SK-N-SH treated with all-trans-retinoic acid at 6 μM for 48 hours (cell line): Measurements from ENCODE around the gene ERCC6L.

ENCODE experiments used
- ARNTL ChIP-seq: fragments of 450-650 bp; formaldehyde crosslinking; IDR thresholded peaks from 2 replicates; pipeline ENCODE4 v1.5.0; 2020; ENCODE audit warnings: low read depth, mild to moderate bottlenecking, moderate library complexity, borderline replicate concordance
- CSDC2 ChIP-seq: fragments of 250-450 bp; sonication (Bioruptor Pico); IDR thresholded peaks from 2 replicates; pipeline ENCODE4 v1.5.0; 2020; ENCODE audit warnings: mild to moderate bottlenecking, moderate library complexity
- ISL1 ChIP-seq: fragments of 250-450 bp; sonication (Bioruptor Pico); IDR thresholded peaks from 2 replicates; pipeline ENCODE4 v2.1.2; 2022; ENCODE audit warnings: mild to moderate bottlenecking, moderate library complexity
- PPARA ChIP-seq: fragments of 250-450 bp; sonication (Bioruptor Pico); IDR thresholded peaks from 2 replicates; pipeline ENCODE4 v1.5.0; 2020; ENCODE audit warnings: mild to moderate bottlenecking, borderline replicate concordance
- RARB ChIP-seq: fragments of 250-450 bp; sonication (Bioruptor Pico); IDR thresholded peaks from 2 replicates; pipeline ENCODE4 v1.8.0; 2021; ENCODE audit warnings: mild to moderate bottlenecking, moderate library complexity
- SNAI2 ChIP-seq: fragments of 250-450 bp; sonication (Bioruptor Pico); IDR thresholded peaks from 2 replicates; pipeline ENCODE4 v1.5.0; 2020; ENCODE audit warnings: mild to moderate bottlenecking, moderate library complexity
- ZFP3 ChIP-seq: fragments of 250-450 bp; sonication (Bioruptor Pico); IDR thresholded peaks from 2 replicates; pipeline ENCODE4 v1.5.0; 2020; ENCODE audit warnings: mild to moderate bottlenecking, moderate library complexity
- ZFP30 ChIP-seq: fragments of 450-650 bp; formaldehyde crosslinking; IDR thresholded peaks from 2 replicates; pipeline ENCODE4 v1.5.0; 2022; ENCODE audit warnings: mild to moderate bottlenecking, moderate library complexity
- ZNF70 ChIP-seq: fragments of 450-650 bp; formaldehyde crosslinking; IDR thresholded peaks from 2 replicates; pipeline ENCODE4 v1.5.0; 2020; ENCODE audit warnings: mild to moderate bottlenecking, moderate library complexity
- TF ChIP-seq, protein P1 (sequence below): fragments of 250-450 bp; sonication (Bioruptor Pico); IDR thresholded peaks from 2 replicates; pipeline ENCODE4 v1.8.0; 2021; ENCODE audit warnings: low read depth, mild to moderate bottlenecking, moderate library complexity, borderline replicate concordance
- TF ChIP-seq, protein P2 (sequence below): fragments of 250-450 bp; sonication (Bioruptor Pico); IDR thresholded peaks from 2 replicates; pipeline ENCODE4 v1.8.0; 2020; ENCODE audit warnings: mild to moderate bottlenecking, moderate library complexity, borderline replicate concordance

DNA sequence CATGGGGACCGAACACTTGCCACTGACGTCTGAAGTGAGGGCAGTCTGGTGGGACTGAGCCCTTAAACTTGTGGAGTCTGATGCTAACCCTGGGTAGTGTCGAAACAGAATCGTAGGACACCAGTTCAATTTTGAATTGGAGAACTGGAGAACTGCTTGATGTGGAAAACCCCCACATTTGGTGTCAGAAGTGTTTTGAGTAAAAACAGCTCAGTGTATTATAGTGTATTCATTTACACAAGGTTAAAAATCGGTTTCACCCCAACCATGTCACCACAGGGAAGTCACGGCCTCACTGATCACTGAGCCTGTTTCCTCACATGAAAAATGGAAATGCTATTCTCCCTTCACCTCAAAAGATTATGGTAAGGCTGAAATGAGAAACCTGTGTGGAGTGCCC is 35.4 kb downstream of the ERCC6L start:
- TF ChIP-seq RARB (no peak), ZNF70 (no peak), ISL1 (CRISPR knock-in tag) (no peak), ZFP30 (CRISPR knock-in tag) (no peak), ARNTL (CRISPR knock-in tag) (no peak), PPARA (CRISPR knock-in tag) (no peak), CSDC2 (CRISPR knock-in tag) (no peak), ZFP3 (CRISPR knock-in tag) (no peak), SNAI2 (CRISPR knock-in tag) (no peak)
- TF ChIP-seq, protein P1, sequence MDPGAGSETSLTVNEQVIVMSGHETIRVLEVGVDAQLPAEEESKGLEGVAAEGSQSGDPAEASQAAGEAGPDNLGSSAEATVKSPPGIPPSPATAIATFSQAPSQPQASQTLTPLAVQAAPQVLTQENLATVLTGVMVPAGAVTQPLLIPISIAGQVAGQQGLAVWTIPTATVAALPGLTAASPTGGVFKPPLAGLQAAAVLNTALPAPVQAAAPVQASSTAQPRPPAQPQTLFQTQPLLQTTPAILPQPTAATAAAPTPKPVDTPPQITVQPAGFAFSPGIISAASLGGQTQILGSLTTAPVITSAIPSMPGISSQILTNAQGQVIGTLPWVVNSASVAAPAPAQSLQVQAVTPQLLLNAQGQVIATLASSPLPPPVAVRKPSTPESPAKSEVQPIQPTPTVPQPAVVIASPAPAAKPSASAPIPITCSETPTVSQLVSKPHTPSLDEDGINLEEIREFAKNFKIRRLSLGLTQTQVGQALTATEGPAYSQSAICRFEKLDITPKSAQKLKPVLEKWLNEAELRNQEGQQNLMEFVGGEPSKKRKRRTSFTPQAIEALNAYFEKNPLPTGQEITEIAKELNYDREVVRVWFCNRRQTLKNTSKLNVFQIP (CRISPR knock-in tag), result no peak
- TF ChIP-seq, protein P2, sequence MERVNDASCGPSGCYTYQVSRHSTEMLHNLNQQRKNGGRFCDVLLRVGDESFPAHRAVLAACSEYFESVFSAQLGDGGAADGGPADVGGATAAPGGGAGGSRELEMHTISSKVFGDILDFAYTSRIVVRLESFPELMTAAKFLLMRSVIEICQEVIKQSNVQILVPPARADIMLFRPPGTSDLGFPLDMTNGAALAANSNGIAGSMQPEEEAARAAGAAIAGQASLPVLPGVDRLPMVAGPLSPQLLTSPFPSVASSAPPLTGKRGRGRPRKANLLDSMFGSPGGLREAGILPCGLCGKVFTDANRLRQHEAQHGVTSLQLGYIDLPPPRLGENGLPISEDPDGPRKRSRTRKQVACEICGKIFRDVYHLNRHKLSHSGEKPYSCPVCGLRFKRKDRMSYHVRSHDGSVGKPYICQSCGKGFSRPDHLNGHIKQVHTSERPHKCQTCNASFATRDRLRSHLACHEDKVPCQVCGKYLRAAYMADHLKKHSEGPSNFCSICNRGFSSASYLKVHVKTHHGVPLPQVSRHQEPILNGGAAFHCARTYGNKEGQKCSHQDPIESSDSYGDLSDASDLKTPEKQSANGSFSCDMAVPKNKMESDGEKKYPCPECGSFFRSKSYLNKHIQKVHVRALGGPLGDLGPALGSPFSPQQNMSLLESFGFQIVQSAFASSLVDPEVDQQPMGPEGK, result no peak
